Activated T-helper 17 cell treated with anti-CD3 and anti-CD28 coated beads, Interleukin-2, amount 50 U/mL, for 72 hours (primary cell): ENCODE measurements around the gene CCDC71L. TPM values are rescaled to one million over a fixed set of nuclear protein-coding genes. Genes with fewer than 3 reads are reported as not detected.

Experiments used
- ATAC-seq: fragments of 150-1000 bp; cut with Tn5 transposase; replicated peaks from 2 replicates; pipeline ENCODE4 v1.10.0; 2021; ENCODE audit warnings: mild to moderate bottlenecking, moderate library complexity
- H3K27ac Mint-ChIP-seq: one replicate; pipeline ENCODE4 v1.8.0; 2022; ENCODE audit warnings: mixed read lengths
- H3K27me3 Mint-ChIP-seq: one replicate; pipeline ENCODE4 v1.8.0; 2022; ENCODE audit warnings: mixed read lengths
- H3K36me3 Mint-ChIP-seq: one replicate; pipeline ENCODE4 v1.8.0; 2022; ENCODE audit warnings: low read depth, mild to moderate bottlenecking, mixed read lengths
- H3K4me1 Mint-ChIP-seq: one replicate; pipeline ENCODE4 v1.8.0; 2022; ENCODE audit warnings: mixed read lengths
- H3K4me3 Mint-ChIP-seq: one replicate; pipeline ENCODE4 v1.8.0; 2022; ENCODE audit warnings: mild to moderate bottlenecking, mixed read lengths
- H3K9me3 Mint-ChIP-seq: one replicate; pipeline ENCODE4 v1.8.0; 2022; ENCODE audit warnings: mixed read lengths
- total RNA-seq, 2 donors: library from RNA; stranded (reverse); gene quantifications; one replicate each; pipeline ENCODE4 v1.2.3, GENCODE V29; 2022

CCDC71L gene
- total RNA-seq, 2 donors from 2014 or later, result 19.4 to 28.5 TPM

DNA sequence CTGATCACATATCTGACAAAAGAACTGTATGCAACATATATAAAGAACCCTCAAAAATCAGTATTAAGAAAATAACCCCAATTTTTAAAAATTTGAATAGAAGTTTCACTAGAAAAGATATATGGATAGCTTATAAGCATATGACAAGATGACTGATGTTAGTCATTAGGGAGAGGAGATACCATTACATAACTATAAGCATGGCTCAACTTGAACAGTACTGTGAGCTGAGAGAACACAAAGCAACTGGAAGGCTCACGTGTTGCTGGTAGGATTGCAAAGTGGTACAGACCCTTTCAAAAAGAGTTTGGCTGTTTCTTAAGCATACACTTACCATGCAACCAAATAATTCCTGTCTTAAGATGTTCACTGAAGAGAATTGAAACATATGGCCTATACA lies 14.7 kb downstream of the CCDC71L start:
- Mint-ChIP-seq H3K27me3 (no peaks in the 10 kb centered on the region), H3K4me3 (no peak overlapping the region), H3K27ac (no peak overlapping the region), H3K9me3 (no peaks in the 10 kb centered on the region), H3K4me1 (no peaks in the 10 kb centered on the region), H3K36me3 (no peaks in the 10 kb centered on the region)
- ATAC-seq, result no peak

DNA sequence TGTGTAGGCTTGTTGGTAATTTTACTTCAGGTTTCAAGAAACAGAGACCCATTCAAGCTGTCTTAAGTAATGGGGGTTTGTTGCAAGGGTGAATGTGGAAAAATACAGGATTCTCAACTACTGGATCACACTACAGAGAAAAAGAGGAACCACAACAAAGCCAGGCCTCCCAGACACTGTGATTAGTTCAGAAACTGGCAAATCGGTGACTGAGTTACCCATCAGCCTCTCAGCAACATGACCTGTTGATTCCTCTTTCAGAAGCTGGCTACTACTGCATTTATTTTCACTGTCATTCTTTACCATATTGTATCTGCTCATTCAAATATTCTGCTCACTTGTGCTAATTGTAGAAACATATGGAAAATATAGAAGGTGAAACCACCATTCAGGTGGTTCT lies 16.0 kb downstream of the CCDC71L start:
- no peak overlapping the region for H3K27ac Mint-ChIP-seq
- H3K27me3 Mint-ChIP-seq, result peaks cover 4% of the 10 kb centered on the region
- no peaks in the 10 kb centered on the region for H3K9me3 Mint-ChIP-seq
- ATAC-seq, result no peak
- no peaks in the 10 kb centered on the region for H3K36me3 Mint-ChIP-seq
- H3K4me3 Mint-ChIP-seq, result no peak overlapping the region
- H3K4me1 Mint-ChIP-seq, result no peaks in the 10 kb centered on the region

DNA sequence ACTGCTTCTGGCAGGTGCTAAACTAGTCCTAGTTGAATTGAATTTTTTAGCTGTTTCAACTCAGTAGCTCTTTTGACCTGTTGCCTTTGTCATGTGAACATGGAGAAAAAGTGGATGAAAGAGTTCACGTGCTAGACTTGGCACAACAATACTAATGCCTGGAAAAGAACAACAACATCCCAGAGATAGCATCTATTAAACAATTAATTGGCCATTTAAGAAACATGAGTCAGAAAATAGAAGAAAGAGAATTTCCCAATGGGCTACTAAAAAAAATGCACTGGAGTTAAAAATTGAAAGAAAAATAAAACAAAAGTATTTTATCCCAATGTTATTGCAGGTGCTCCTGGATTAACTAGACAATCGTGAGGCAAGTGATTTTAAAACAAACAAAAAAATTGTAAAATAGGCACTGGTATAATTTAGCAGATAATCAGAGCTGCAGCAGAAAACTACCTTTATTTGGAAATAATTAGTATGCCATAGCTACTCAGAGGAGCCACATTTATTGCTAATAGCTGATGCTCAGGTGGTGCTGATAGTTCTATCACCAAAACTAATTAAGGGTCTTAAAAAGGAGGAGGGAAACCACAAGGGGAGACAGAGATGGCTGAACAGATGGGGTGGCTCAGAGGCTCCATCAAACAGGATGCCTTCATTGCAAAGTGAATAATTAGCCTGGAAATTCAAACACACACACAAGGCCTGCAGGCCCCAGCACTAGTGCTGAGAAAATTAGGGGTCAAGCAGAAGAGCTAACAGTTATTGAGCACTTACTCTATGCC lies 17.6 kb downstream of the CCDC71L start:
- Mint-ChIP-seq H3K36me3 (no peaks in the 10 kb centered on the region), H3K27me3 (peaks cover 4% of the 10 kb centered on the region), H3K9me3 (no peaks in the 10 kb centered on the region), H3K27ac (no peak overlapping the region), H3K4me3 (no peak overlapping the region), H3K4me1 (no peaks in the 10 kb centered on the region)
- ATAC-seq, result no peak

DNA sequence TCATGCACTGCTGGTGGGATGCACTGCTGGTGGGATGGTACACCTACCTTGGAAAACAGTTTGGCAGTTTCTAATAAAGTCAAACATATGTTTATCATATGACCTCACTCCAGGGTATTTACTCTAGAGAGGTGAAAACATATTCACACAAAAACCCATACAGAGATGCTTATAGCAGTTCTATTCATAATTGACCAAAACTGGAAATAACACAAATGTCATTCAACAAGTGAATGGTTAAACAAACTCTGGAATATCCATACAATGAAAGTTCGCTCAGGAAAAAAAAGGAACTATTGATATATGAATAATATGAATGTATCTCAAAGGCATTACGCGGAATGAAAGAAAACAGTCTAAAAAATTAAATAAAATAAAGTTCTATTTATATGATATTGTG lies 19.5 kb downstream of the CCDC71L start:
- H3K27me3 Mint-ChIP-seq, result peaks cover 4% of the 10 kb centered on the region
- H3K4me3 Mint-ChIP-seq, result no peak overlapping the region
- ATAC-seq, result no peak
- no peaks in the 10 kb centered on the region for H3K9me3 Mint-ChIP-seq
- no peak overlapping the region for H3K27ac Mint-ChIP-seq
- H3K36me3 Mint-ChIP-seq, result no peaks in the 10 kb centered on the region
- H3K4me1 Mint-ChIP-seq, result no peaks in the 10 kb centered on the region

DNA sequence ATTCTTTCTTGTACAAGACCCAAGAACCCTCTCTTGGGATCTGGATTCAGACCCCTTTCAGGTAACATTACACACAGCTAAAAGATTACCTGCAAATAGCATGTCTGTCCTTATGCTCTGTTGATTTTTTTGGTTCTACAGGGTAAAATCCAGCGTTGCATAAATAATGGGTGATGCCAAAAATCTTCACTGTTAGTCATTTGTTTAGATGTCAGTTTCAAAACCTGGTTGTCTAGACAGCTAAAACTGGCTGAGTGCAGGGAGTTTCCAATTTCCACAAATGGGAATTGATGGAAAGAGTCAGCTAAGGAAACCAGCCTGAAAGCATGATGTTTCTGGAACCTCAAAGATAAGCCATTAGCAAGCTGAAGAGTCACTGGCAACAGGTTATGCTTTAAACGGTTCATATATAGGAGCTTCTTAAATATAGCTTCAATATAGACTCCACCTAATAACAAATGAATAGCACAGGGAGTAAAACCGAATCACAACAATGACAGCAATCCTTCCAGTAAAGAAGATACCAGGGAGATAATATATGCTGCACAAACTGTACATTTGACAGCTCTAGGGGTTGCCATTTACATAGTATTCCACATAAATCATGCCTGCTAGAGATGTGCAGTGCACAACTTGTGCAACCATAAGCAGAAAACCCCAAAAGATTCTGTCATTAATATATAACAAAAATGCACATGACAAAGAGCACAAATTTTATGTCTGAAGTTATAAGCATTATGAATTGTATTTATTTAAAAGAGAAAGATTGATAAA lies 20.4 kb downstream of the CCDC71L start:
- H3K27ac Mint-ChIP-seq, result no peak overlapping the region
- ATAC-seq, result no peak
- peaks cover 4% of the 10 kb centered on the region for H3K27me3 Mint-ChIP-seq
- no peak overlapping the region for H3K4me3 Mint-ChIP-seq
- H3K4me1 Mint-ChIP-seq, result no peaks in the 10 kb centered on the region
- H3K9me3 Mint-ChIP-seq, result no peaks in the 10 kb centered on the region
- no peaks in the 10 kb centered on the region for H3K36me3 Mint-ChIP-seq

DNA sequence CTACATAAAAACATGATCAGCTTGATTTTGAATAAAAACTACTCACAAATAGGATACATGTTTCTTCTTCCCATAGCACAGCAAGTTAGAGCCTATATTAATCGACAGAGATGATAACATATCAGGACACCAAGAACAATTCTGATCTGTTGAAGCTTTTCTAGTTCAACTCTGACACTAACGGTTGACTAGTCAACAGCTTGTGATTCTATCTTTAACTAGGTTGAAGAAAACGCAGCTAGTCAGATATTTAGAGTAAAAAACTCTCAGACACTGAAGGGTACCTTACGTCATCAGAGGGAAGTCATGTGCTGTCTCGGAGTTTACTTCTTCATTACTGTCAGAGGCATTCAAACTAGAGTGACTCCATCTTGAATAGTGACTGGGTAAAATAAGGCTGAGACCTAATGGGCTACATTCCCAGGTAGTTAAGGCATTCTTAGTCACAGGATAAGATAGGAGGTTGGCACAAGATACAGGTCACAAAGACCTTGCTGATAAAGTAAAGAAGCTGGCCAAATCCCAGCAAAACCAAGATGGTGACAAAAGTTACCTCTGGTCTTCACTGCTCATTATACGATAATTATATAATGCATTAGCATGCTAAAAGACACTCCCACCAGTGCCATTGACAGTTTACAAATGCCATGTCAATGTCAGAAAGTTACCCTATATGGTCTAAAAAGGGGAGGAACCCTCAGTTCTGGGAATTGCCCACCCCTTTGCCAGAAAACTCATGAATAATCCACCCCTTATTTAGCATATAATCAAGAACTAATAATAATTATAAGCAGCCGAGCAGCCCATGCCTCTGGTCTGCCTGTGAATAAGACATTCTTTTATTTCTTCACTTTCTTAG lies 21.3 kb downstream of the CCDC71L start:
- ATAC-seq, result no peak
- Mint-ChIP-seq H3K4me3 (no peak overlapping the region), H3K9me3 (no peaks in the 10 kb centered on the region), H3K27ac (no peak overlapping the region), H3K4me1 (no peaks in the 10 kb centered on the region), H3K36me3 (no peaks in the 10 kb centered on the region), H3K27me3 (peaks cover 4% of the 10 kb centered on the region)

DNA sequence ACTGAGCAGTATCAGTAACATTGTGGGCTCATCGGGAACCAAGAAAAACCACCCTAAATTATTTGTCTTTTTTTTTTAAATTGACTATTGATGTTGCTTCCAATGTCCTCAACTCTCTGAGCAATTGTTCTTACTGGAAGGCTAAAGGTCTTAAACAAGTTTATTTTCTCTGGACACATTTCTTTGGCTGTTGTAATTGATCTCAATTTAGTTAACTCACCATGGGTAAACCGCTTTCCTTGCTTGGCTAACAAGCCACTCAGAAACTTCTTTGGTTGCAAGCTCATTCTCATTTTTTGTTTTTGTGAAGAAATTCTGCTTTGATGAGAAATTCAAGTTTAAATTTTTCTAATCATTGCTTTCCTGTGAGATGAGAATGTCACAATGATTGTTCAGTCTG lies 25.5 kb downstream of the CCDC71L start:
- Mint-ChIP-seq H3K27ac (no peak overlapping the region), H3K4me3 (no peak overlapping the region), H3K9me3 (no peaks in the 10 kb centered on the region), H3K27me3 (peaks cover 3% of the 10 kb centered on the region), H3K36me3 (no peaks in the 10 kb centered on the region), H3K4me1 (no peaks in the 10 kb centered on the region)
- ATAC-seq, result no peak

DNA sequence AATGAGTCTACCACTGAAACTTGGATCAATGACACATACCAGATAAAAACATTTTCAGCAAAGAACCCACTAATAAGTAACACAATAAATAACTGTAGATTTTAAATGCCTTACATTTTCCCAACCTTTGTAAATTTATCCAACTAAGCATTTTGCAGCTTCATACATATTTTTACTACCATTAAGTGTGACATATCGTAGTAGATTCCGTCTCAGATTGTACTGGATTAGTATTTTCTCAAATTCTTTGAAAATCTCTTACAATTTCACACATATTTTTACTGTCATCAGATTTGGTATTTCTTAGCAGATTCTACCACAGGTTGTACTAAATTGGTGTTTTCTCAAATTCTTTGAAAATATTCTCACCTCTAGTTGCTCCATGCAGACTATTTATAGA lies 26.0 kb downstream of the CCDC71L start:
- H3K9me3 Mint-ChIP-seq, result no peaks in the 10 kb centered on the region
- H3K4me3 Mint-ChIP-seq, result no peak overlapping the region
- no peak overlapping the region for H3K27ac Mint-ChIP-seq
- no peaks in the 10 kb centered on the region for H3K27me3 Mint-ChIP-seq
- no peak for ATAC-seq
- H3K36me3 Mint-ChIP-seq, result no peaks in the 10 kb centered on the region
- H3K4me1 Mint-ChIP-seq, result no peaks in the 10 kb centered on the region

DNA sequence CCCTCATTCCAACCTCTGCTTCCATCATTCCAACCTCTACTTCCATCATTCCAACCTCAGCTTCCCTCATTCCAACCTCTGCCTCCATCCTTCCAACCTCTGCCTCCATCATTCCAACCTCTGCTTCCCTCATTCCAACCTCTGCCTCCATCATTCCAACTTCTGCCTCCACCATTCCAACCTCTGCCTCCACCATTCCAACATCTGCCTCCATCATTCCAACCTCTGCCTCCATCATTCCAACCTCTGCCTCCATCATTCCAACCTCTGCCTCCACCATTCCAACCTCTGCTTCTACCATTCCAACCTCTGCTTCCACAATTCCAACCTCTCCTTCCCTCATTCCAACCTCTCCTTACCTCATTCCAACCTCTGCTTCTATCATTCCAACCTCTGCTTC lies 30.3 kb downstream of the CCDC71L start:
- H3K36me3 Mint-ChIP-seq, result no peaks in the 10 kb centered on the region

DNA sequence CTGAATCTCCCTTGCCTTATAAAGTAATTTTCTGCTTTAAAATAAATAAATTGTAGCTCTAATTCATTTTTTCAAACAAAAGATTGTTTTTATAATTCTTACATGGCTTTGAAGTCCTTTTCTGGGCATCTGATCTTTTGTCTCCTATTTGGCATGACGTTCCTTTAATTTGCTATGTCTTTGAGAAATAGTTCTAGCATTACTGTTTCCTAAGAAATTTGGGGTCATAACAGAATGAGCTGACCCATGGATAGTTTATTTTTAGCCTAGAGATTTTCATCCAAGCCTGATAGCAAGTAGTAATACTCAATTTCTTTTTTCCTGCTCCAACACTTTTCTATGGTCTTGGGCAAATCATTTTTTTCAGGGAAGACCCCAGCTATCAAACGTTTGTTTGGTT lies 31.4 kb downstream of the CCDC71L start:
- H3K27ac Mint-ChIP-seq, result no peak overlapping the region

More for the DNA sequence above, 30.3 kb downstream of the CCDC71L start:
- ATAC-seq, result no peak
- Mint-ChIP-seq H3K9me3 (no peaks in the 10 kb centered on the region), H3K4me1 (no peaks in the 10 kb centered on the region), H3K4me3 (no peak overlapping the region), H3K27me3 (no peaks in the 10 kb centered on the region), H3K27ac (no peak overlapping the region)

DNA sequence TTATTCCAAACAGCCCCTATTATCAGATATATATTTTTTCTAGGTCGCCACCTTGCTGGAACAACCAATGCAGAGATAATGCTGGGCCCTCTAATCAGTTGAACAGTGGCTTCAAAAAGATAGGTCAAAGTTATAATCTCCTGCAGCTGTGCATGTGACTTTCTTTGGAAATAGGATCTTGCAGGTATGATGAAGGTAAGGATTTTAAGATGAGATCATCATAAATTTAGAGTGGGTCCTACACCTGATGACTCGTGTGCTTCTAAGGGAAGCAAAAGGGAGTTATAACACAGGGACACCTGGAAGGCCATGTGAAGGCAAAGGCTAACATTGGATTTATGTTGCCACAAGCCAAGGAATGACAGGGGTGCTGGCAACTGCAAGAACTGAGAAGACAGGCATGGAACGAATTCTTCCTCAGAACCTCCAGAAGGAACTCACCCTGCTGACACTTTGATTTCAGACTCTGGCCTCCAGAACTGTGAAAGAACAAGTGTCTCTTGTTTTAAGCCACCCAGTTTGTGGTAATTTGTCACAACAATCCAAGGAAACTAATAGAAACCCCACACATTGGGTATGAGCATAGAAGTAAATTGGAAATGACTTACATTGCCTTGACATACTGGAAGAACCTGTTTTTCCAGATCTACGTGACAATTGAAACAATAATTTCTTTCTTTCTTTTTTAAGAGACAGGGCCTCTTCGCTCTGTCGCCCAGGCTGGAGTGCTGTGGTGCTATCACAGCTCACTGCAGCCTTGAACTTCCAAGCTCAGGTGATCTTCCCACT lies 34.4 kb downstream of the CCDC71L start:
- Mint-ChIP-seq H3K4me1 (no peaks in the 10 kb centered on the region), H3K4me3 (no peak overlapping the region), H3K9me3 (peaks cover 1% of the 10 kb centered on the region), H3K36me3 (no peaks in the 10 kb centered on the region), H3K27me3 (no peaks in the 10 kb centered on the region), H3K27ac (no peak overlapping the region)
- ATAC-seq, result no peak

More for the DNA sequence above, 31.4 kb downstream of the CCDC71L start:
- no peaks in the 10 kb centered on the region for H3K27me3 Mint-ChIP-seq
- H3K36me3 Mint-ChIP-seq, result no peaks in the 10 kb centered on the region
- ATAC-seq, result no peak
- H3K4me1 Mint-ChIP-seq, result no peaks in the 10 kb centered on the region
- H3K9me3 Mint-ChIP-seq, result no peaks in the 10 kb centered on the region
- no peak overlapping the region for H3K4me3 Mint-ChIP-seq

DNA sequence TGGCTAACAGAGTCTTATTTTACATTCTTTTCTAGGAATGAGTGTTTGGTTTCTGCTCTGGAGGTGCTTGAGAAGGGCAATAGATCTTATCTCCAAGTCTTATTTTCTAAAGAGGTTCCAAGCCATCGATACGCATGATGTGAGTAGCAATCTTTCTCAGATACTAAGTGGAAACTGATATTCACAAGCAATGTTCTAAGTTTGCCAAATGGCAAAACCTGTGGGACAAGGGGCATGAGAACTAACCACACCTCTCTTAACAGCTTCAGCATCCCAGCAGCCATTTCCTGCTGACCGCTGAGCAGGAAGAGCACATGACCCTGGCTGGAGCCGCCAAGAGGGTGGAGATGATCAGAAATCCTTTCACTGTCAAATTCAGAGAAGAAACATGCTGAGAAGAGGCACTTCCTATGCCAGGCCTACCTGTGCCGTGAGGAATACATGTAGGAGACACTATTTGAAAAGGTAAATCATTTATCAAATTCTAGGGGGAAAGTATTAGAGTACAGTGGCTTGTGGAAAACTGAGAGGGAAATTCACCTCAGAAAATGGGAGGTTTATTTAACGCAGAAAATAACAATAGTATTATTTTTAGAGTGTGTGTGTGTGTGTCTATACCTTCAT lies 35.2 kb downstream of the CCDC71L start:
- no peak overlapping the region for H3K4me3 Mint-ChIP-seq
- no peaks in the 10 kb centered on the region for H3K4me1 Mint-ChIP-seq
- H3K36me3 Mint-ChIP-seq, result no peaks in the 10 kb centered on the region
- H3K27me3 Mint-ChIP-seq, result no peaks in the 10 kb centered on the region
- H3K9me3 Mint-ChIP-seq, result peaks cover 4% of the 10 kb centered on the region
- no peak overlapping the region for H3K27ac Mint-ChIP-seq
- no peak for ATAC-seq

DNA sequence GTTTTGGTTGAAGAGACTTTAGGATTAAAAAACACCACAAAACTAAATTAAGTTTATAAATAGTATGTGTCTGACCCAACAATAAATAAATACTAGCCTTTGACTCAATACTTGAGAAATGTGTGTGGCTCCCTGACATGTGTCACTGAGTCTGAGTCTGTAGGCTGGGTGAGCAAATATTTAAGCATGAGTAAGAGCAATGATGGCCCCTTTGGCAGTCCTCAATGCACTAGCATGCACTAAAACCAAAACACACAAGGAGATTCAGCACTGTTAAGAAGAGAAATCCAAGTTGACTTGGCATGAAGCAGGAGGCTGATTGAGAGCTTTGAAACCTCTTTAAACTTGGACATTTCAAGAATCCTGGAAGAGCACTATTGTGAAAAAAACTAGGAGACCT lies 37.1 kb downstream of the CCDC71L start:
- Mint-ChIP-seq H3K36me3 (no peaks in the 10 kb centered on the region), H3K4me3 (no peak overlapping the region), H3K4me1 (no peaks in the 10 kb centered on the region), H3K9me3 (peaks cover 8% of the 10 kb centered on the region), H3K27ac (no peak overlapping the region), H3K27me3 (no peaks in the 10 kb centered on the region)
- peak; percentile 70 for ATAC-seq

DNA sequence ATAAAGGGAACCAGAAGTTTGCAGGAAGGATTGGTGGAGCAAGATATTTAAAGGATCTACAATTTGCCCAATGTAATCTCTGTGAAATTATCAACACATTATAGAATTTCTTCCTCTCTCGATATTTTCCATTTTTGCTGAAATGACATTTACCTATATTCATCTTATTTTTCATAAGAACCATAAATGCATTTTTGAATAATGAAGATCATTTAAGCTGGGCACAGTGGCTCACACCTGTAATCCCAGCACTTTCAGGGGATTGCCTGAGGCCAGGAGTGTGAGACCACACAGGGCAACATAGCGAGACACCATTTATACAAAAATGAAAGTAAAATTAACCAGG lies 37.7 kb downstream of the CCDC71L start:
- H3K27ac Mint-ChIP-seq, result no peak overlapping the region
- no peaks in the 10 kb centered on the region for H3K4me1 Mint-ChIP-seq
- H3K27me3 Mint-ChIP-seq, result no peaks in the 10 kb centered on the region
- ATAC-seq, result no peak
- peaks cover 8% of the 10 kb centered on the region for H3K9me3 Mint-ChIP-seq
- no peaks in the 10 kb centered on the region for H3K36me3 Mint-ChIP-seq
- no peak overlapping the region for H3K4me3 Mint-ChIP-seq
